ENCODE results near the gene PIGQ. TPM values are rescaled to one million over a fixed set of nuclear protein-coding genes. Genes with fewer than 3 reads are reported as not detected.

The PIGQ gene
- total RNA-seq, 4 donors from 2014 or later = 37.4 to 115 (median 56.0) TPM

- 6% methylated on average over 24 of the region's 26 CpGs; no CpG with 5 or more reads in 1 of the 2 donors for WGBS, 2 donors (ENCODE audit: low coverage in 1 of 2)
- H3K27me3 ChIP-seq = no peaks in the 10 kb centered on the region
- no peak for TF ChIP-seq EP300 (IDR thresholded peaks at IDR 0.05; ENCODE audit: low read depth)
- no peak for TF ChIP-seq POLR2AphosphoS5 (IDR thresholded peaks at IDR 0.05)
- TF ChIP-seq POLR2A (IDR thresholded peaks at IDR 0.05) = no peak
- TF ChIP-seq CTCF (IDR thresholded peaks at IDR 0.05) = no peak
- intact Hi-C loops (cut with DNase I; ENCODE audit: low total_unique reads) (no loop called here), in situ Hi-C loops (cut with MboI; ENCODE audit: low pct_ligation_motif_present in 1 of 4, low pct_unique_long_range_greater_than_20kb in 1 of 4, low sequenced_read_pairs in 3 of 4) (no loop called here)
- peak overlapping the region; percentile 93 to 98 (median 97) for H3K27ac ChIP-seq
- H3K36me3 ChIP-seq = no peaks in the 10 kb centered on the region
- peak; percentile 43 for DNase-seq
- H3K4me1 ChIP-seq = peaks cover 36 to 61% (median 53%) of the 10 kb centered on the region in 4 donors
- H3K4me3 ChIP-seq = peak overlapping the region; percentile 69 to 89 (median 78)
- H3K9me3 ChIP-seq = no peaks in the 10 kb centered on the region
Measured at GRCh38 chr16:526181-527014, 43.4 kb upstream of the PIGQ start.

DNA sequence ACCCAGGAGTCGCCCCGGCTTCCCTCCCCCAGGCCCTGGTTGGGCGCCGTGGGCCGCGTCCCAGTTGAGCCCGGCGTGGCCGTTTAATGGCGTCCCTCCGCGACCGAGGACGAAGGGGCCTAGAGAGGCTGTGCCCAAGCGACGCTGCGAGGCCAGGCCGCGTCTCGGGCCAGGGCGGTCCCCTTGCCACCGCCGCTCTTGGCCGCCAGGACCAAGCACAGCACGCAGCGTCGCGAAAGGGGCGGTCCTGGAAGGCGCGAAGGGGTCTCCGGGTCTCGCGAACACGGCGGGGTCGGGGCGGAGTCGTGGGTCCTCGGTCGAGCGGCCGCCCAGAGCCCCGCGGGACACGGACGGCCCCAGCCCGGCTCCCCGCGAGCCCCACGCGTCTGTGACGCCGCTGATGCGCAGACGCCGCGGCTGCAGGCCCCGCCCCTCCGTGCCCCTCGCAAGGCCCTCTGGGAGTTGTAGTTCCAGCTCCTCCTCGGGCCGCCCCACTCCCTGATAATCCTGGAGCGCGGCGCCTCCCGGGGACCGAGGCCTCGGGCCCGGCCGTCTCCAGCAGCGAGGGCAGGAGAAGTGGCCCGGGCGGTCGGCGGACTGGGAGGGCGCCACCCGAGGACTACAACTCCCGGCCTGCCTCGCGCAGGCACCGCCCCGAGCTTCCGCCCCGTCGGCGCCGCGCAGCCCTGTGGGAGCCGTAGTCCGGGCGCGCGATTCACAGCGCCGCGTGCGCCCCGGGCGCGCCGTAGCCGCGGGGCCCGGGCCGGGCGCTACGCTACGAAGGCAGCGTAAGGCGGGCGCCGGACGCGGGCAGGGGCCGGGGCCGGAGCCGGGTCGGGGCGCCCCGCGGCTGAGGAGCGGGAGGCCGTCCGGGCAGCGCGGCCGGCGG is 42.5 kb upstream of the PIGQ start, which contains the start of gene CAPN15:
Gene CAPN15 (plus strand): TSS at position 698 of the 889 bp plus-strand sequence. CDS start 19,127 bp downstream, outside the sequence.
- DNase-seq = peak; percentile 89
- in situ Hi-C loops (cut with MboI; ENCODE audit: low pct_ligation_motif_present in 1 of 4, low pct_unique_long_range_greater_than_20kb in 1 of 4, low sequenced_read_pairs in 3 of 4) = no loop called here
- Histone ChIP-seq H3K36me3 (no peaks in the 10 kb centered on the region), H3K4me3 (peak within 1 kb of the TSS; percentile 76 to 89 (median 82)), H3K9me3 (no peaks in the 10 kb centered on the region), H3K4me1 (peaks cover 33 to 59% (median 50%) of the 10 kb centered on the region in 4 donors), H3K27ac (peak within 1 kb of the TSS; percentile 93 to 98 (median 97)), H3K27me3 (no peaks in the 10 kb centered on the region)
- intact Hi-C loops (cut with DNase I; ENCODE audit: low total_unique reads) = no loop called here
- WGBS, 2 donors (ENCODE audit: low coverage in 1 of 2) = 0% methylated on average over 29 of the region's 129 CpGs; no CpG with 5 or more reads in 1 of the 2 donors
- TF ChIP-seq CTCF (IDR thresholded peaks at IDR 0.05) (peak; percentile 33 to 88 (median 45)), POLR2A (IDR thresholded peaks at IDR 0.05) (peak; percentile 74), EP300 (IDR thresholded peaks at IDR 0.05; ENCODE audit: low read depth) (no peak), POLR2AphosphoS5 (IDR thresholded peaks at IDR 0.05) (peak; percentile 61 to 92 (median 85))

GRCh38 chr16:528111-529011 is 41.4 kb upstream of the PIGQ start:
- Histone ChIP-seq H3K9me3 (no peaks in the 10 kb centered on the region), H3K4me1 (peaks cover 36 to 65% (median 54%) of the 10 kb centered on the region in 4 donors), H3K4me3 (peak overlapping the region; percentile 76 to 89 (median 82)), H3K27me3 (no peaks in the 10 kb centered on the region), H3K36me3 (no peaks in the 10 kb centered on the region), H3K27ac (peak overlapping the region; percentile 93 to 98 (median 97))
- WGBS, 2 donors (ENCODE audit: low coverage in 1 of 2) = 2% methylated on average over 17 of the region's 55 CpGs; no CpG with 5 or more reads in 1 of the 2 donors
- intact Hi-C loops (cut with DNase I; ENCODE audit: low total_unique reads) = no loop called here
- in situ Hi-C loops (cut with MboI; ENCODE audit: low pct_ligation_motif_present in 1 of 4, low pct_unique_long_range_greater_than_20kb in 1 of 4, low sequenced_read_pairs in 3 of 4) = no loop called here
- DNase-seq = peak; percentile 87
- TF ChIP-seq CTCF (IDR thresholded peaks at IDR 0.05) = no peak
- TF ChIP-seq POLR2A (IDR thresholded peaks at IDR 0.05) = peak; percentile 96
- peak; percentile 55 to 93 (median 90) for TF ChIP-seq POLR2AphosphoS5 (IDR thresholded peaks at IDR 0.05)

Data from transverse colon (tissue), 4 donors.